K562 (cell line): ENCODE results near the gene CDH20. TPM values are rescaled to one million over a fixed set of nuclear protein-coding genes. Genes with fewer than 3 reads are reported as not detected.

Experiments
- ATAC-seq: fragments of 200-7000 bp; cut with Tn5 transposase; 3 replicates; pipeline ENCODE4 v1.9.1; 2020; ENCODE audit warnings: moderate library complexity
- BruUV-seq: library from RNA; stranded (reverse); fragments of 400-500 nt; replicated peaks from 2 replicates; lab custom pipeline; 2021; lab: Mats Ljungman, UMichigan
- CTCF ChIA-PET: fragments of 300-600 bp; formaldehyde crosslinking; extraction: SDS; loops from one replicate; lab custom pipeline; 2021; ENCODE audit warnings: low intra/inter-chr PET ratio; lab: Yijun Ruan, JAX
- POLR2A ChIA-PET: fragments of 300-600, 350-650 bp; sonication (Branson Sonifier 250); formaldehyde crosslinking; extraction: SDS; loops from one replicate; lab custom pipeline; 2021; ENCODE audit warnings: antibody characterized with exemption, inconsistent platforms; lab: Yijun Ruan, JAX
- DNase-seq, 4 experiments: peaks; one replicate each; pipeline versions ENCODE4 v3.0.0 to v3.0.0-alpha.2; 2011 to 2018; ENCODE audit warnings: low spot score in 3 of 4, mixed read lengths in 3 of 4; ENCODE audit errors: extremely low read depth in 1 of 4
- FAIRE-seq: peaks from 2 replicates; lab custom pipeline; 2011; peaks lifted over from hg19 to GRCh38; lab: Jason Lieb, UNC
- H2AFZ ChIP-seq: 2 replicates; pipeline ENCODE4 v1.6.0; 2011; ENCODE audit warnings: low read depth, low read length, control low read depth, inconsistent platforms
- H3K27ac ChIP-seq: fragments of 200-600 bp; 3 replicates; pipeline ENCODE4 v1.8.0; 2011; ENCODE audit warnings: low read depth, mild to moderate bottlenecking, control low read depth, inconsistent platforms, low read length, moderate library complexity, mixed read lengths; ENCODE audit errors: extremely low read depth
- H3K27me3 ChIP-seq, 2 experiments: fragments of 300-600 bp in 1 of 2; 2 replicates in 1 of 2; 3 replicates in 1 of 2; pipeline versions ENCODE4 v1.6.0 to v1.8.0; 2011; ENCODE audit warnings: inconsistent platforms in 2 of 2, low read length in 2 of 2, mild to moderate bottlenecking in 1 of 2, mixed read lengths in 1 of 2, moderate library complexity in 1 of 2; ENCODE audit not compliant: control insufficient read depth in 2 of 2, insufficient read depth in 2 of 2
- H3K36me3 ChIP-seq: fragments of 300-600 bp; 3 replicates; pipeline ENCODE4 v1.8.0; 2011; ENCODE audit warnings: mild to moderate bottlenecking, low read length, inconsistent platforms; ENCODE audit not compliant: control insufficient read depth, insufficient read depth
- H3K4me1 ChIP-seq, 2 experiments: fragments of 200-600 bp in 1 of 2; replicated peaks in 1 of 2; 2 replicates in 1 of 2; 3 replicates in 1 of 2; pipeline versions ENCODE4 v1.5.1 to v1.8.0; 2011; ENCODE audit warnings: inconsistent platforms in 2 of 2, low read length in 2 of 2, mild to moderate bottlenecking in 1 of 2, mixed read lengths in 1 of 2, moderate library complexity in 1 of 2; ENCODE audit not compliant: control insufficient read depth in 2 of 2, insufficient read depth in 2 of 2
- H3K4me2 ChIP-seq: 2 replicates; pipeline ENCODE4 v1.6.1; 2011; ENCODE audit warnings: low read length, control low read depth, inconsistent platforms, mixed read lengths; ENCODE audit not compliant: insufficient read depth
- H3K4me3 ChIP-seq: fragments of 200-600 bp; sonication (generic), shearing (Covaris generic); 2 replicates; pipeline ENCODE4 v1.5.1; 2016; ENCODE audit warnings: control low read depth, inconsistent platforms
- H3K79me2 ChIP-seq: fragments of 200-600 bp; 3 replicates; pipeline ENCODE4 v1.8.0; 2011; ENCODE audit warnings: low read length, inconsistent platforms; ENCODE audit not compliant: control insufficient read depth, insufficient read depth
- H3K9ac ChIP-seq, 2 experiments: 2 replicates each; pipeline versions ENCODE4 v1.6.0 to v1.6.1; 2011; ENCODE audit warnings: low read depth in 2 of 2, low read length in 2 of 2, control low read depth in 1 of 2, inconsistent platforms in 1 of 2, mild to moderate bottlenecking in 1 of 2, mixed read lengths in 1 of 2; ENCODE audit not compliant: insufficient read depth in 1 of 2
- H3K9me1 ChIP-seq: one replicate; pipeline ENCODE4 v1.6.0; 2011; ENCODE audit warnings: inconsistent platforms, mild to moderate bottlenecking, low read length, moderate library complexity; ENCODE audit not compliant: control insufficient read depth, insufficient read depth
- H3K9me3 ChIP-seq: replicated peaks from 2 replicates; pipeline ENCODE4 v1.5.1; 2011; ENCODE audit warnings: low read depth, low read length, inconsistent platforms; ENCODE audit not compliant: control insufficient read depth, insufficient read depth
- H4K20me1 ChIP-seq: replicated peaks from 2 replicates; pipeline ENCODE4 v1.6.1; 2011; ENCODE audit warnings: low read length, inconsistent platforms, mixed read lengths; ENCODE audit not compliant: control insufficient read depth, insufficient read depth
- BRD4 ChIP-seq: fragments of 200-600 bp; sonication (generic); IDR thresholded peaks from 2 replicates; pipeline ENCODE4 v1.6.1; 2017; ENCODE audit warnings: inconsistent platforms
- BRD9 ChIP-seq: fragments of 450-650 bp; IDR thresholded peaks from 2 replicates; pipeline ENCODE4 v1.6.1; 2018; ENCODE audit warnings: low read depth; ENCODE audit not compliant: partially characterized antibody
- MYBL2 ChIP-seq, 2 experiments: fragments of 450-650 bp in 1 of 2; sonication (generic) in 1 of 2; formaldehyde crosslinking in 1 of 2; IDR thresholded peaks; 2 replicates each; pipeline versions ENCODE4 v1.6.1 to v1.8.1; 2017 to 2022; ENCODE audit warnings: borderline replicate concordance in 1 of 2, inconsistent platforms in 1 of 2, low read depth in 1 of 2, mild to moderate bottlenecking in 1 of 2, missing genetic modification reagents in 1 of 2, moderate library complexity in 1 of 2
- PHF21A ChIP-seq: fragments of 450-650 bp; IDR thresholded peaks from 2 replicates; pipeline ENCODE4 v1.6.1; 2017; ENCODE audit warnings: low read depth, borderline replicate concordance
- PRPF4 ChIP-seq: fragments of 200-400 bp; formaldehyde crosslinking; IDR thresholded peaks from one replicate; pipeline ENCODE4 v1.6.1; 2017; ENCODE audit warnings: low read length, low read depth, mild to moderate bottlenecking; ENCODE audit not compliant: insufficient read depth, poor library complexity, severe bottlenecking
- SRSF1 ChIP-seq: fragments of 200-400 bp; formaldehyde crosslinking; IDR thresholded peaks from 2 replicates; pipeline ENCODE4 v1.6.1; 2017; ENCODE audit warnings: mild to moderate bottlenecking, low read depth, low read length, moderate library complexity
- TCF7 ChIP-seq: sonication (generic); IDR thresholded peaks from 2 replicates; pipeline ENCODE4 v1.6.1; 2016; ENCODE audit warnings: antibody characterized with exemption, borderline replicate concordance
- ZNF224 ChIP-seq: sonication (generic); formaldehyde crosslinking; IDR thresholded peaks from 2 replicates; pipeline ENCODE4 v1.8.0; 2022; ENCODE audit warnings: mild to moderate bottlenecking, missing genetic modification reagents
- WGBS: fragments of 100-300 bp; shearing (Covaris generic); methylation state at CpG from one replicate; pipeline ENCODE4 v1.1.6; 2016; ENCODE audit warnings: low coverage, mixed read lengths; ENCODE audit not compliant: insufficient coverage; ENCODE audit errors: missing lambda C conversion rate; 5-methylcytosine and 5-hydroxymethylcytosine counted together
- in situ Hi-C: fragments of 300-500 bp; cut with MboI; formaldehyde crosslinking; loops from 4 replicates; pipeline ENCODE4 v1.15.0; 2018; ENCODE audit warnings: inconsistent platforms, mixed read lengths
- intact Hi-C: fragments of 100-400 bp; cut with micrococcal nuclease; formaldehyde crosslinking; loops from 2 replicates; pipeline ENCODE4 v1.14.2; 2022
- polyA plus RNA-seq, 8 experiments: library from polyadenylated mRNA; depleted of rRNA in 4 of 8; stranded (reverse) in 5 of 8; unstranded in 3 of 8; fragments of >200 nt; fragmentation: Nextera tagmentation in 2 of 8; fragmentation: Illumina TruSeq in 1 of 8; extraction: Ambion mirVana in 2 of 8; extraction: Trizol in 1 of 8; gene quantifications; 2 replicates each; pipeline versions ENCODE4 v1.2.1 to v1.2.3, GENCODE V29; 2011 to 2014; ENCODE audit warnings: inconsistent platforms in 1 of 8, missing spikeins in 1 of 8
- total RNA-seq, 7 experiments: library from RNA; depleted of rRNA in 6 of 7; stranded (reverse); fragments of >200 nt in 6 of 7; fragmentation: Illumina TruSeq in 2 of 7; extraction: Trizol in 2 of 7; gene quantifications; 2 replicates each; pipeline versions ENCODE4 v1.2.1 to v1.2.3, GENCODE V29; 2011 to 2021; ENCODE audit warnings: low replicate concordance in 1 of 7
- TF ChIP-seq, protein P1 (sequence below): fragments of 450-650 bp; formaldehyde crosslinking; IDR thresholded peaks from 2 replicates; pipeline ENCODE4 v1.4.0; 2022; ENCODE audit warnings: mild to moderate bottlenecking, moderate library complexity

CDH20 gene
- total and polyA plus RNA-seq, 9 of the 15 experiments (the other 6 are each of a cell fraction or from before 2014, with no cell fraction given): not detected

DNA sequence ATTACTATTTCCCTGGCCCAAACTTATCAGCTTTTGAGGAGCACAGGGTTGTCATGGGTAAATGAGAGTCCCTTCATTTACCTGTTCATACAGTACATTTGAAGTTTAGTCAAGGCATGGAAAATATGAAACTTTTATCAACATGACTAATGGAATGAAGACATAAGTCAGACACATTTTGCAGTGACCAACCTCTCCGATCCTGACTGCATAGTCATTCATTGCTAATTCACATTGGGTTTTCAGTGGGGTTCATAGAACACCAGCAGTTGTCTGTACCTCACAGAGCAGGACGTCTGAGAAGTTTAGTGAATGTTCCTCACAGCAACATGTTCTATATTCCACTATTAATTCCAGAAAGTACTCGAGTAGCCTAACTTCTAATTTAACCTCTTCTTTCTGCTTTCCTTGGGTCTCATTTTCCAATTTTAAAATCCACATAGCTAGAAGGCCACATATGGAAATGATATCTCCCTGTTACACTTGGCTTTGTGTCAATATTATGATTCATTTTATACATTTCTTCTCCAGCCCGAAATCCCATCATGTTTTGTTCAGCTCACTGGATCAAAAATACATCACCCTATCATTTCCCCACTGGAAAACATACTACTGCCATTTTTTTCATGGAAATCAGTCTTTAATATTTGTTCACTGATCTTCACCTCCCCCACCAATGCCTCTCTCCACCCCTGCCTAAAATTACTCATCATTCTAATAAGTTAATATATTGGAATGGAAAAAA is 65.9 kb downstream of the CDH20 start:
- H3K4me3 ChIP-seq: no peak overlapping the region
- H2AFZ ChIP-seq: no peak overlapping the region
- 0% methylated on average over 3 of the region's 4 CpGs for WGBS
- no peak overlapping the region for H3K9ac ChIP-seq
- POLR2A ChIA-PET: no interaction called here
- DNase-seq (no peak), ATAC-seq (no peak), FAIRE-seq (no peak)
- intact Hi-C loops: no loop called here
- no peaks in the 10 kb centered on the region for H3K27me3 ChIP-seq
- H3K9me3 ChIP-seq: no peaks in the 10 kb centered on the region
- H3K4me1 ChIP-seq: no peaks in the 10 kb centered on the region
- CTCF ChIA-PET: no interaction called here
- H3K36me3 ChIP-seq: no peaks in the 10 kb centered on the region
- H4K20me1 ChIP-seq: no peaks in the 10 kb centered on the region
- no peak overlapping the region for H3K4me2 ChIP-seq
- BruUV-seq: no TSS peak
- in situ Hi-C loops: no loop called here
- H3K9me1 ChIP-seq: no peaks in the 10 kb centered on the region
- no peak overlapping the region for H3K27ac ChIP-seq
- no peaks in the 10 kb centered on the region for H3K79me2 ChIP-seq
- no peak for TF ChIP-seq MYBL2 (IDR thresholded peaks at IDR 0.05; ENCODE audit: low read depth)
- no peak for TF ChIP-seq MYBL2 (CRISPR knock-in tag; IDR thresholded peaks at IDR 0.05; ENCODE audit: borderline replicate concordance)
- no peak for TF ChIP-seq BRD4
- no peak for TF ChIP-seq BRD9
- TF ChIP-seq, protein P1, sequence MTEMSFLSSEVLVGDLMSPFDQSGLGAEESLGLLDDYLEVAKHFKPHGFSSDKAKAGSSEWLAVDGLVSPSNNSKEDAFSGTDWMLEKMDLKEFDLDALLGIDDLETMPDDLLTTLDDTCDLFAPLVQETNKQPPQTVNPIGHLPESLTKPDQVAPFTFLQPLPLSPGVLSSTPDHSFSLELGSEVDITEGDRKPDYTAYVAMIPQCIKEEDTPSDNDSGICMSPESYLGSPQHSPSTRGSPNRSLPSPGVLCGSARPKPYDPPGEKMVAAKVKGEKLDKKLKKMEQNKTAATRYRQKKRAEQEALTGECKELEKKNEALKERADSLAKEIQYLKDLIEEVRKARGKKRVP (CRISPR knock-in tag): no peak
- TF ChIP-seq SRSF1: no peak
- no peak for TF ChIP-seq PRPF4
- TF ChIP-seq TCF7: no peak
- TF ChIP-seq PHF21A: no peak
- TF ChIP-seq ZNF224 (CRISPR knock-in tag): no peak
